Lower lobe of right lung (tissue), 2 donors: ENCODE data around the gene CRIP3. TPM values are rescaled to one million over a fixed set of nuclear protein-coding genes. Genes with fewer than 3 reads are reported as not detected.

Source experiments
- ATAC-seq, 2 donors: fragments of 200-7000 bp; cut with Tn5 transposase; one replicate each; pipeline ENCODE4 v1.9.1; 2020 to 2022; ENCODE audit warnings: mild to moderate bottlenecking in 2 of 2, moderate library complexity in 2 of 2
- DNase-seq: peaks from one replicate; pipeline ENCODE4 v3.0.0-alpha.2; 2020
- H3K27ac ChIP-seq: fragments of 200-600 bp; one replicate; pipeline ENCODE4 v1.8.0; 2022
- H3K27me3 ChIP-seq: fragments of 200-600 bp; one replicate; pipeline ENCODE4 v1.8.0; 2022; ENCODE audit warnings: low read depth
- H3K36me3 ChIP-seq: fragments of 200-600 bp; one replicate; pipeline ENCODE4 v1.8.0; 2022; ENCODE audit warnings: mild to moderate bottlenecking
- H3K4me1 ChIP-seq: fragments of 200-600 bp; one replicate; pipeline ENCODE4 v1.8.0; 2022
- H3K4me3 ChIP-seq: fragments of 200-600 bp; one replicate; pipeline ENCODE4 v1.8.0; 2022; ENCODE audit warnings: mild to moderate bottlenecking
- H3K9me3 ChIP-seq: fragments of 200-600 bp; one replicate; pipeline ENCODE4 v1.8.0; 2022
- CTCF ChIP-seq: fragments of 200-600 bp; IDR thresholded peaks from one replicate; pipeline ENCODE4 v1.8.0; 2022; ENCODE audit warnings: antibody characterized with exemption, mild to moderate bottlenecking
- intact Hi-C: fragments of 100-400 bp; cut with DNase I; formaldehyde crosslinking; loops from one replicate; pipeline ENCODE4 v1.11.0; 2022
- total RNA-seq: library from RNA; stranded (reverse); fragmentation: NEBNext Ultra II Directional; extraction: Animal tissue kit (Norgen Biotek cat#: 25700); gene quantifications from one replicate; pipeline ENCODE4 v1.2.1, GENCODE V29; 2021
- donor health status: DM: no; HTN: yes; CAD: no; lungs with severe emphysema.

CRIP3 gene
- total RNA-seq, 1 donor from 2014 or later: 0.95 TPM

DNA sequence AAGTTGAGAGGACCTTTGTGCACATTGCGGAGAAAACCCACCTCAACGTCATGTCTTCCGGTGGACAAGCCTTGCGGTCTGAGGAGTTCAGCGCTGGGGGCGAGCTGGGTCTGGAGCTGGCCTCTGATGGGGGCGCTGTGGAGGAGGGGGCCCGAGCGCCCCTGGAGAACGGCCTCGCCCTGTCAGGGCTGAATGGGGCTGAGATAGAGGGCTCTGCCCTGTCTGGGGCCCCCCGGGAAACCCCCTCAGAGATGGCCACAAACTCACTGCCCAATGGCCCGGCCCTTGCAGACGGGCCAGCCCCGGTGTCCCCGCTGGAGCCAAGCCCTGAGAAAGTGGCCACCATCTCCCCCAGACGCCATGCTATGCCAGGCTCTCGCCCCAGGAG lies 25.1 kb downstream of the CRIP3 start:
- H3K4me3 ChIP-seq: no peak overlapping the region
- no peak for ATAC-seq
- DNase-seq: no peak
- H3K27me3 ChIP-seq: peaks cover 33% of the 10 kb centered on the region
- H3K4me1 ChIP-seq: no peaks in the 10 kb centered on the region
- no peak for TF ChIP-seq CTCF
- H3K9me3 ChIP-seq: no peaks in the 10 kb centered on the region
- no peaks in the 10 kb centered on the region for H3K36me3 ChIP-seq
- intact Hi-C loops: no loop called here
- no peak overlapping the region for H3K27ac ChIP-seq

DNA sequence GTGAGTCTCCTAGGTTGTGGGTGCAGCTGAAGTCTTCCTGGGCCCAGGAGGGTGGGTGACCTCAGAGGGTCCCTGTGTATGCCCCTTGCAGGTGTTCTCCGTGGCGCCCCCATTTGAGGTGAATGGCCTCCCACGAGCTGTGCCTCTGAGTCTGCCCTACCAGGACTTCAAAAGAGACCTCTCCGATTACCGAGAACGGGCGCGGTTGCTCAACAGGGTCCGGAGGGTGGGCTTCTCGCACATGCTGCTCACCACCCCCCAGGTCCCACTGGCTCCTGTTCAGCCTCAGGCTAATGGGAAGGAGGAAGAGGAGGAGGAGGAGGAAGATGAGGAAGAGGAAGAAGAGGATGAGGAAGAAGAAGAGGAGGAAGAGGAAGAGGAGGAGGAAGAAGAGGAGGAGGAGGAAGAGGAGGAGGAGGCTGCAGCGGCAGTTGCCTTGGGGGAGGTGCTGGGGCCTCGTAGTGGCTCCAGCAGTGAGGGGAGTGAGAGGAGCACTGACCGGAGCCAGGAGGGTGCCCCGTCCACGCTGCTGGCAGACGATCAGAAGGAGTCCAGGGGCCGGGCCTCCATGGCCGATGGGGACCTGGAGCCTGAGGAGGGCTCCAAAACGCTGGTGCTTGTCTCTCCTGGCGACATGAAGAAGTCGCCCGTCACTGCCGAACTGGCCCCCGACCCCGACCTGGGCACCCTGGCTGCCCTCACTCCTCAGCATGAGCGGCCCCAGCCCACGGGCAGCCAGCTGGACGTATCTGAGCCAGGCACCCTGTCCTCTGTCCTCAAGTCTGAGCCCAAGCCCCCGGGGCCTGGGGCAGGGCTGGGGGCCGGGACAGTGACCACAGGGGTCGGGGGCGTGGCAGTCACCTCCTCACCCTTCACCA lies 25.8 kb downstream of the CRIP3 start:
- Histone ChIP-seq H3K27me3 (peaks cover 33% of the 10 kb centered on the region), H3K36me3 (no peaks in the 10 kb centered on the region)

GRCh38 chr6:43282060-43282459 lies 26.6 kb downstream of the CRIP3 start:
- peaks cover 36% of the 10 kb centered on the region for H3K27me3 ChIP-seq
- no peak overlapping the region for H3K27ac ChIP-seq
- no peak for DNase-seq

More for the DNA sequence above, 25.8 kb downstream of the CRIP3 start:
- TF ChIP-seq CTCF: no peak
- intact Hi-C loops: no loop called here
- Histone ChIP-seq H3K27ac (no peak overlapping the region), H3K4me3 (no peak overlapping the region), H3K4me1 (no peaks in the 10 kb centered on the region), H3K9me3 (no peaks in the 10 kb centered on the region)
- ATAC-seq (no peak), DNase-seq (no peak)

DNA sequence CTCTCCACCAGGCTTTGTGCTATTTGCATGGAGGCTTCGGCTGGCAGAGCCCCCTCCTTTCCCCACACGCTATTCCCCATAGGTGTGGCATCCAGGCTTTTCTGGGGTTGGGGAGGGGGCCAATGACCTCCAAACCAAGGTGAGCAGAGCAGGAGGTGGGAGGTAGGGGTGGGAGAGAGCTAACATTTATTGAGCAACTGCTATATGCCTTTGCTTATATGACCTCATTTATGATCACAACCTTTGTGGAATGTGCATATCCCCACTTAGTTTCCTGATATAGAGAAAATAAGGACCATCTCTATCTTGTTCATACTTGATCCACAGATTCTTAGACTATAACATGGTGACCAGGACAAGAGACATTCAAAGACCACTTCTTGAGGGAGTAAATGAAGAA lies 28.4 kb downstream of the CRIP3 start:
- no peak overlapping the region for H3K4me3 ChIP-seq
- no peak for DNase-seq
- TF ChIP-seq CTCF: no peak
- H3K27ac ChIP-seq: no peak overlapping the region
- ATAC-seq: no peak
- intact Hi-C loops: no loop called here
- peaks cover 14% of the 10 kb centered on the region for H3K4me1 ChIP-seq
- H3K36me3 ChIP-seq: no peaks in the 10 kb centered on the region
- H3K9me3 ChIP-seq: no peaks in the 10 kb centered on the region
- peaks cover 39% of the 10 kb centered on the region for H3K27me3 ChIP-seq

More at GRCh38 chr6:43282060-43282459, 26.6 kb downstream of the CRIP3 start:
- no peak overlapping the region for H3K4me3 ChIP-seq
- H3K36me3 ChIP-seq: no peaks in the 10 kb centered on the region
- intact Hi-C loops: no loop called here
- no peak for ATAC-seq
- H3K4me1 ChIP-seq: no peaks in the 10 kb centered on the region
- no peak for TF ChIP-seq CTCF
- H3K9me3 ChIP-seq: no peaks in the 10 kb centered on the region

DNA sequence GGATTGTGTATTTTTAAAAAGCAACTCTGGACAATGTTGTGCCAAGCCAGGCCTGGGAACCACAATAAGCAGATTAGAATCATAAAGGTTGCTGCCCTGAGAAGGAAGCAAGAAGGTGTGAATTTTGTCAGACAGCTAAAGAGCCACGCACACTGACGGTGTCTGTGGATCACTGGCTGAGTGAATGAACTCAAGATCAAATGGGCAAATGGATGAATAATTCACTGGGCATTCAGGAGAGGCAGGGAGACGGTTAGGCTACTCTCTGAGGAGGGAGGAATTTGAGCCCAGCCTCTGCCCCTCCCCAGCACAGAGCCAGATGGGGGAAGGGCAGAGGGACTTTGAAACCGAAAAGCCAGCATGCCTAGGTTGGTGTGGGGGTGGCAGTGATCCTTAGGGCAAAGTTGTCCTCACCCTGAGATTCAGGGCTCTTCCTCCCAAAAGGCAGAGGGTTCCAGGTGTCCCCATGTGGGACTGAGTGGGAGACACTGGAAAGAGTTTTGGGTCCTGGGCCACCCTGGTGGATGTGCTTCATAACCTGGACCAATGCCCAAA lies 30.0 kb downstream of the CRIP3 start:
- Histone ChIP-seq H3K27ac (no peak overlapping the region), H3K4me3 (no peak overlapping the region), H3K36me3 (no peaks in the 10 kb centered on the region), H3K9me3 (no peaks in the 10 kb centered on the region), H3K27me3 (peaks cover 33% of the 10 kb centered on the region), H3K4me1 (peaks cover 19% of the 10 kb centered on the region)
- intact Hi-C loops: no loop called here
- no peak for ATAC-seq
- no peak for DNase-seq
- no peak for TF ChIP-seq CTCF
